ENCODE measurements around the gene GDPD5.

Gene GDPD5

GRCh38 chr11:75558939-75559843, 33.5 kb upstream of the GDPD5 start:
- ATAC-seq, result no peak

GRCh38 chr11:75557666-75558494, 32.1 kb upstream of the GDPD5 start:
- no peak for ATAC-seq

GRCh38 chr11:75556275-75556674, 30.5 kb upstream of the GDPD5 start:
- no peak for ATAC-seq

- no peak for ATAC-seq
Observed at GRCh38 chr11:75555079-75555811, 29.5 kb upstream of the GDPD5 start.

- ATAC-seq, result no peak
Observed at GRCh38 chr11:75554258-75555022, 28.7 kb upstream of the GDPD5 start.

GRCh38 chr11:75553889-75554257, 28.1 kb upstream of the GDPD5 start:
- ATAC-seq, result no peak

- no peak for ATAC-seq
Observed at GRCh38 chr11:75553182-75553581, 27.4 kb upstream of the GDPD5 start.

GRCh38 chr11:75549370-75549958, 23.7 kb upstream of the GDPD5 start:
- peak; percentile 64 to 78 for ATAC-seq

- no peak for ATAC-seq
Observed at GRCh38 chr11:75548595-75549272, 23.0 kb upstream of the GDPD5 start.

- peak in 1 of 2 donors; percentile 50 for ATAC-seq
Observed at GRCh38 chr11:75547617-75548058, 21.9 kb upstream of the GDPD5 start.

- ATAC-seq, result no peak
Observed at GRCh38 chr11:75547177-75547576, 21.4 kb upstream of the GDPD5 start.

GRCh38 chr11:75543806-75544205, 18.1 kb upstream of the GDPD5 start:
- ATAC-seq, result peak; percentile 25 to 30

- ATAC-seq, result no peak
Observed at GRCh38 chr11:75542088-75542438, 16.3 kb upstream of the GDPD5 start.

GRCh38 chr11:75541193-75542087, 15.7 kb upstream of the GDPD5 start:
- no peak for ATAC-seq

- no peak for ATAC-seq
Observed at GRCh38 chr11:75539459-75540334, 14.0 kb upstream of the GDPD5 start.

GRCh38 chr11:75538150-75538942, 12.6 kb upstream of the GDPD5 start:
- no peak for ATAC-seq

- ATAC-seq, result no peak
Observed at GRCh38 chr11:75537740-75538139, 12.0 kb upstream of the GDPD5 start.
